Ammon's horn (tissue), 1 donor: ENCODE measurements around the gene UNC5C.

Source experiments
- DNase-seq: peaks from one replicate; pipeline ENCODE4 v3.0.0-alpha.2; 2016; ENCODE audit warnings: low spot score

The UNC5C gene

GRCh38 chr4:95267081-95267480, 281.7 kb downstream of the UNC5C start:
- DNase-seq, result no peak

DNA sequence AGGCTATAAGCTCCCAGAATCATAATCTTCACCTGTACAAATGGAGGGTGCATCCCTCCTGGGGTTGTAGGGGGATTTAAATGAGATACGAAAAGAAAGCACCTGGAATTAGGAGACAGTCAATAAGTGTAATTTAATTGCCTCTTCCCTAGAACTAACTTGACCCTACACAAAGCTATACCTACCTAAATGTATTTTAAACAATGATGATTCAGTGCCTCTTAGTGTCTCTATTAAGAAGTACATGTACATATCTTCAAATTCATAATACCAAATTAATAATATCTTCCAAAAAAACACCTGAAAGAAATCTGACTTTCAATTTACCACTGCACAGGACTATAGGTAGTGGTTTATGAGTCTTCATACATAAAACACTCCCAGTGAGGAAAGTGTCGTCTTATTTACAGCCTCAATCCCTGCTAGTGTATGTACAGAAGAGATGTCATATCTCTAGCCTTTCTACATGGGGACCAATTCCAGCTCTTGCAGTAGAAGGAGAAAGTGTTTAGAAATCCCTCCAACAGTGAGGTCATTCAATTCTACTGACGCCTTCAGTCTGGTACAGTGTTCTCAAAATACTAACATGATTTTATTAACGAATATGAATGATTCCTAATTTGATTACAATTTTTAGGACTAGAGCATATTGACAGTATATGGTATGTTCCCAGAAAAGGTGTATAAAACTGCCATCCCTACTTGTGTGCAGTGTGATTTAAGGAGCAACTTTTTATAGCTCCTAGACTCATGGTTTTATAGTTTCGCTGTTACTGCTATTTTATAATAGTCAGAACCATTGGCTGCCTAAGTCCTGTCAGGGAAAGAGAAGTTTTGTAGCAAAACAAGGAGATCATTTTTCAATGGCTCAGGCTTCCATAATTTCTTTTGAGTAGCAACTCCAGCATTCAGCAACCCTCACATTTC, 282.7 kb downstream of the UNC5C start:
- DNase-seq, result no peak

DNA sequence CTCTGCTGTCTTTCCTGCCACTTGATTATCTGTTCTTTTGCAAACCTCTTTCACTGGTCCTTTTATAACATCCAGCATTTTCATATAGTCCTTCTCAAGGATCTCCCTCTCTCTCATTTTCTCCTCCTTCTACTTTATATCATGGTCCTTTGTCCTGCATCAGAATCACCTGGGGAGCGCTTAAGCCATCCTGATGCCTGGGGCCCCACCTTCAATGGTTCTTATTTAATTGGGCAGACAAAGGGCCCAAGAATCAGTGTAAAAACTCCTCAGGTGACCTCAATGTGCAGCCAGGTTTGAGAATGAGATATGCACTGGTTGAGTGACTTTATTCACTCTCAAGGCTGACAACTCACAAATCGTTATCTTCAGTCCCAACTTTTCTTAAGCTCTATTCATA, 283.9 kb downstream of the UNC5C start:
- DNase-seq, result no peak

GRCh38 chr4:95263960-95264359, 284.8 kb downstream of the UNC5C start:
- DNase-seq, result peak; percentile 66

GRCh38 chr4:95263391-95263790, 285.4 kb downstream of the UNC5C start:
- no peak for DNase-seq

GRCh38 chr4:95256108-95256835, 292.5 kb downstream of the UNC5C start:
- DNase-seq, result no peak

DNA sequence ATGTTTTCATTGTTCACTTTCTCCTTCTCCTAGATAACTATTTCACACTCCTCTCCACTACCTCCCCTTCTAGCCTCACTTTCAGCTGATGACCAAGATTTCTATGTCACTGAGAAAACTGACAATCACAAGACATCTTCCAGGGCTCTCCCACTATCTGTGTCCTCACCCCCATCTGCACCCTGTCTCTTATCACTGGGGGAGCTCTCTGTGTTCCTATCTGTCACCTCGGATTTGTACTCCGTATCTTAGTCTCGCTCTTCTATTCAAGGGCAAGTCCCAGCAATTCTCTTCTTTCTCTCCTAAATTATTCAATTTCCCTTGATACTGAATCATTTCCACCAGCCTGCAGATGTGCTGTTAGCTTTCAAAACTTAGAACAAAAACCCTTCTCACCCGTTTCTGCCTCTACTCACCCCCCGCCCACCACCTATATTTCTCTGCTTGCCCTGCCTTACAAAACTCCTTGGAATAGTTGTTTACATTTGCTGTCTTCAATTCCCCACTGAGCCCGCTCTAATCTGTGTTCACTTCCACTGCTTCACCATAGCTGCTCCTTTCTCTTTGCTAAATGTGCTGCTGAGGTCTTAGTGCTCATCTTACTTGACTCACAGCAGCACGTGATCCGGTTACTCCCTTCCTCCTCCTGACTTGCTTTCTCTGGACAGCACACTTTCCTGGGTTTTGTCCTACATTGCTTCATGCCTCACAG, 293.2 kb downstream of the UNC5C start:
- peak; percentile 38 for DNase-seq

DNA sequence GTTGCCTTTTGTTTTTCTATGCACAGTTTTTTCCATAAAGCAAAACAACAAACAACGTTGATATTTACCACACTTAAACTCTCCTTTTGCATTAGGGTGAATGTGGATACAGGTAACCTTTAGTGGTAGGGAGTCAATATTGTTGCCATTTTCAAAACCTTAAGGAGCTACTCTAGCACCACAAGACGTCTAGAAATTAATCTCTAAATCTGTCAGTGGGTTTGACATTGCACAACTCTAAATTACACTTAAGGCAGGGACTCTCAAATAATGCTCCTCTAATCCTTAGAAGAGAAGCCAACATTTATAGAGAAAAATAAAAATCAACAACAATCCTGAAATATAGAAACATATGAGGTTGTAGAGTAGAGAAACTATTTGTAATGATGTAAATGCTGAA, 297.2 kb downstream of the UNC5C start:
- no peak for DNase-seq

- DNase-seq, result no peak
Measured at GRCh38 chr4:95250544-95251137, 298.1 kb downstream of the UNC5C start.

DNA sequence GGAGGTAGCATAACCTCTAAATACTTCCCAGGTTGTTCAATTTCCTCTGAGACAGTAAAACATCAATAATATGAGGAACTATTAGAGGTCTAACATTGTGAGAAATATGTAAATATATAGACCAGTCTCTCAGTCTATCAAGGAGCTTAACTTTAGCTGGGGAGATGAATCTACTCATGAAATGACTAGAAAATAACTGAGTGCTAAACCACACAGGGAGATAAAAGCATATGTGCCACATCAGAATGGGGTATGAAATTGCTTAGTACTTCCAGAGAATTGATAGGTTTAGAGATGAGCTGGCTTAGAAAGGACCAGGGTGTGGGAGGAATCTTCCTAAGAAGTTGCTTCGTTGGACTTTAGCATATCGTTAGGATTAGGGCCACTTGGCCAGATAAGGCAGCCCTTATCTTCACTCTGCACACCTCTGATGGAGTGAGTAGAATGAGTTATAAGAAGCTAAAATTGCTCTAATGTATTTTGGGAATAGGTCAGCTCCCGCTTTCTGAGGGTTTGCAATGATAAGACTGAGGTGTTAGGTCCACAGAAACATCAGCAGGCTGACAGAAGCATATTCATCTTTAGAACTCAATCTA, 299.2 kb downstream of the UNC5C start:
- no peak for DNase-seq

GRCh38 chr4:95248720-95249425, 299.9 kb downstream of the UNC5C start:
- DNase-seq, result no peak

- DNase-seq, result no peak
Measured at GRCh38 chr4:95243892-95244291, 304.9 kb downstream of the UNC5C start.

- DNase-seq, result no peak
Measured at GRCh38 chr4:95238554-95238953, 310.2 kb downstream of the UNC5C start.

- peak; percentile 90 for DNase-seq
Measured at GRCh38 chr4:95232358-95233156, 316.2 kb downstream of the UNC5C start.

DNA sequence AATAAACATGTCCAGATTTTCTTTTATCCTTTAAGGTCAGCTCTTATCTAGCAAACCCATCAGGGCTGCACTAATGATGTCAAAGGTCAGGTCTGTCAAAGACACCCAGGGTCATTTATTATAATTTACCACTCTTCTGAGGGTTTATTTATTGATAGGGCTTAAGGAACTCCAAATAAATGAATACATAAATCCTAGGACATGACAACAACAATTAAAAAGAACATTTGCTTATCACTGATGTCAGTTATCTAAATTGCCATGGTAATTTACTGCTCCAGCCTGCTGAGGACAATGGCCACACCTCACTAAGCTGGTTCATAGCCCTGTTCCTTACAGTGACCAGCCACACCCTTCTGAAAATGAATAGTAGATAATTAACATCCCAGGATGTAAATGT, 317.1 kb downstream of the UNC5C start:
- DNase-seq, result no peak

GRCh38 chr4:95225849-95226248, 322.9 kb downstream of the UNC5C start:
- no peak for DNase-seq

- no peak for DNase-seq
Measured at GRCh38 chr4:95224402-95224801, 324.4 kb downstream of the UNC5C start.

- no peak for DNase-seq
Measured at GRCh38 chr4:95220205-95221175, 328.3 kb downstream of the UNC5C start.

DNA sequence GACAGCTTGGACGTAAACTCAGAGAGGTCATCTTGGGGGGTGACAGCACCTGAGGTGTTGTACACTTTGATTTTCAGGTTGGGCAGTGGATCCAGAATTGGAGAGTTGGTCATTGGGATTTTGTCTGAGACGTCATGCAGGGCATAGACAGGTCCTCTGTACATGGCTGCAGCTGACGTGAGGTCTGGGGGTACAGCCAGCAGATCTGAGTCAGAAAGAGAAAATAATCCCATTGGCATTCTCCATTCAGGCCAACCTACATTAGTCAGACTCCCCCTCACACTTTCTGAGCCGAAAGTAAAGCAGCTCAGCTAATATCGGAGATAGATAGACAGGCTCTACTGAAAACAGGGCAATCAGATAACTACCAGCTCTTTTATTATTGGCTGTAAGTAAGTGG, 329.7 kb downstream of the UNC5C start:
- no peak for DNase-seq
